ENCODE data around the gene NSL1. TPM values are rescaled to one million over a fixed set of nuclear protein-coding genes. Genes with fewer than 3 reads are reported as not detected.

Gene NSL1
- total RNA-seq, 2 experiments from 2014 or later, result 39.8 to 41.8 TPM

DNA sequence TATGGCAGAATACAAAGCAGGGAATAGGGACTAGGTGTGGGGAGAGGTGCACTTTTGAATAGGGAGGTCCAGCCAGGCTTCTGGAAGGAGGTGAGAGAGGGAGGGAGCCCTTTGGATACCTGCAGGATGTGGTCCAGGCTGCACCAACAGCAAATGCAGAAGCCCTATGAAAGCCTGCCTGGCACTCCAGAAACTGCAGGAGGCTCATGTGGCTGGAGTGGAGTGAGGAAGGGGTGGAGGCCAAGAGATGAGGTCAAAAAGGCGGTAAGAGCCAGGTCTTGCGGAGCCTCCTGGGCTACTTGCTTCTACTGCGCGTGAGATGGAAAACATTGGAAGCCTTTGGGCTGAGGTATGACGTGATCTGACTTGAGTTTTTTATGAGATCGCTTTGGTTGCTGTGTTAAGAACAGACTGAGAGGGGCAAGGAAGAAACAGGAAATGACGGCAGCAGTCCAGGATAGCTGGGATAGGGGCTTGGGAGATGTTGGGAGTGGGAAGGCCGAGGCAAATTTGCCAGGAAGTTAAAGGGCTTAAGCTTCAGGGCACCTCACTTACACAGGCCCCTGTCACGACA is 87.5 kb downstream of the NSL1 start:
- Mint-ChIP-seq H3K4me1 (ENCODE audit: low read depth) (peaks cover 47% of the 10 kb centered on the region), H3K36me3 (peaks cover 12% of the 10 kb centered on the region), H3K4me3 (peak overlapping the region; percentile 51), H3K27me3 (peaks cover 2% of the 10 kb centered on the region), H3K27ac (peak overlapping the region; percentile 71), H3K9me3 (no peaks in the 10 kb centered on the region)
- ChIA-PET CTCF (interaction anchor here (1.6 to 1.8 kb wide), 3 partner anchors 23 to 46 kb away, joined by 4 to 6 read pairs (median 5); no protein-coding TSS in a partner anchor), POLR2A (interaction anchor here (0.5 to 4.1 kb wide), 6 partner anchors 8 to 95 kb away, joined by 3 to 23 read pairs (median 4); partner anchors contain the start of gene ATF3)
- no peak for DNase-seq
- intact Hi-C loops (cut with micrococcal nuclease), result loop anchor here (1.0 to 5.0 kb wide), 3 partner anchors 8 to 153 kb away; partner anchors contain the start of gene FLVCR1

DNA sequence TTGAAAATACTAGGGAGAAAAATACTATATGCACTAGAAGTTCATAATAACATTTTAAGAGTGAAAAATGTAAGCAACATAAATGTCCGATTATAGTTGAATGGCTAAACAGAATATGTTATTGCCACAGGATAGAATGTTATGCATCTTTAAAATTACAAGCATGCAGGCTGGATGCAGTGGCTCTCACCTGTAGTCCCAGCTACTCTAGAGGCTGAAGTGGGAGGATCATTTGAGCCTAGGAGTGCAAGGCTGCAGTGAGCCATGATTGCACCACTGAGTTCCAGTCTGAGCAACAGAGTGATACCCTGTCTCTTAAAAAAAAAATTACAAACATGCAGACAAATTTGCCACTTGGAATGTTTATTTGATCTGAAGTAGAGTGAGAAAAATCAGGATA is 88.9 kb downstream of the NSL1 start:
- H3K36me3 Mint-ChIP-seq, result peaks cover 23% of the 10 kb centered on the region

DNA sequence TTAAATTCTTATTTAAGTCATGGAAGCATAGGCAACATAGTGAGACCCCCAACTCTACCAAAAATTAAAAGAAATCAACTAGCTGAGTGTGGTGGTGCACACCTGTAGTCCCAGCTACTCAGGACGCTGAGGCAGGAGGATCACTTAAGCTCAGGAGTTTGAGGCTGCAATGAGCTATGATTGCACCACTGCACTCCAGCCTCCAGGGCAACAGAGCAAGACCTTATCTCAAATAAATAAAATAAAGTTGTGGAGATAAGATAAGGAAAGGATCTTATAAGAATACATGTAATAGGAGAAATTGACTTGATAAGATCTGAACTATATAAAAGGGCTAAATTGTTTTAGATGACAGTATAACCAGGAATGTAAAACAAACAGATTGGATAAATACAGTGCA is 89.7 kb downstream of the NSL1 start:
- intact Hi-C loops (cut with micrococcal nuclease), result loop anchor here (1.0 to 5.0 kb wide), 2 partner anchors 50 to 155 kb away; partner anchors contain the start of gene FLVCR1
- Mint-ChIP-seq H3K36me3 (peaks cover 30% of the 10 kb centered on the region), H3K4me3 (peak overlapping the region; percentile 90), H3K9me3 (no peaks in the 10 kb centered on the region), H3K4me1 (ENCODE audit: low read depth) (peaks cover 65% of the 10 kb centered on the region), H3K27me3 (peaks cover 2% of the 10 kb centered on the region), H3K27ac (peak overlapping the region; percentile 95)
- DNase-seq, result no peak
- CTCF ChIA-PET, result interaction anchor here (0.7 to 2.3 kb wide), 18 partner anchors 9 to 246 kb away, joined by 3 to 22 read pairs (median 4); partner anchors contain the start of genes NSL1 and TATDN3
- POLR2A ChIA-PET, result interaction anchor here (0.8 to 2.7 kb wide), 6 partner anchors 9 to 48 kb away, joined by 3 to 31 read pairs (median 10); no protein-coding TSS in a partner anchor

More for the DNA sequence above, 88.9 kb downstream of the NSL1 start:
- peaks cover 57% of the 10 kb centered on the region for H3K4me1 Mint-ChIP-seq (ENCODE audit: low read depth)
- ChIA-PET POLR2A (interaction anchor here (2.4 to 4.1 kb wide), 3 partner anchors 9 to 25 kb away, joined by 15 to 23 read pairs (median 22); no protein-coding TSS in a partner anchor), CTCF (interaction anchor here (1.0 to 1.8 kb wide), 3 partner anchors 9 to 47 kb away, joined by 3 to 6 read pairs (median 4); no protein-coding TSS in a partner anchor)
- H3K27me3 Mint-ChIP-seq, result peaks cover 2% of the 10 kb centered on the region
- H3K4me3 Mint-ChIP-seq, result peak overlapping the region; percentile 90
- H3K9me3 Mint-ChIP-seq, result no peaks in the 10 kb centered on the region
- intact Hi-C loops (cut with micrococcal nuclease), result loop anchor here (1.0 to 5.0 kb wide), 2 partner anchors 19 to 155 kb away; partner anchors contain the start of gene FLVCR1
- H3K27ac Mint-ChIP-seq, result peak overlapping the region; percentile 95
- no peak for DNase-seq

DNA sequence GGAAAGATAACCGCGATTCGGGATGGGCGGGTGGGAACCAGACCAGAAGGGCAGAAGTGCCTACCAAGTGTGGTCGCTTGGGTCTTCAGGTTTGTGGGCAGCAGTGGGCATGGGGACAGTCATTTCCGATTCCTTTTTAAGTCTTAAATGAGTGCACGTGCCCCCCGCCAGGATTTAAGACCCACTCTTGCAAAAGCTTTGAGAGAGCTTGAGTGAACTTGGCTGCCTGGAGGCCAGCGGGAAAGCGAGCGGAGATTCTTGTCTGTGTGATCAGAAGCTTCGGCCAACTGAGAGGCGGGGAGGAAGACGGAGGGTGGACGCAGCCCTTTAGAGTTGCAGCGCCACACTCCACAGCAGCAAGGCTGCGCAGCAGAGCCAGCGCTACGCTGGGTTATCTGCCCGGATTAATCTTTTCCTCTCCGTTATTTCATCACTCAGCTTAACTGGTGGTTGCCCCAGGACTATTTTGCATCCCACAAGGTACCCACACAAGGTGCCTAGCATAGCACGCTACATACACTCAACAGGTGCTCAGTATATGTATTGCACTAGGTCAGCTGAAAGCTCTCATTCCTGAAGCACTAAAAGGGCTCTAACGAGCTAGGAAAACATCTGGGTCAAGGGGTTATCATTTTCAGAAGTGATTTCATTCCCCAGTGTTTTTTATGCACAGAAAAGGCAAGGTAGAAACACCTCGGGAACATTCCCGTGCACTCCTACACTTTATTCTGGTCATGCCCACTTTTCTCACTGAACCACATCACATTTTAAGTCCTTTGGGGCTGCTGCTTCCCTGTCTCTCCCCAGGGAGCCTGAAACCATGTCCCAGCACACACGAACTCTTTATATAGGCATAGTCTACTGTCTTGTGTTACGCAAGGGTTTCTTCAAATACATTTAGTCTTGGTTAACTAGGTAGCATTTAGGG is 90.4 kb downstream of the NSL1 start:
- H3K9me3 Mint-ChIP-seq, result no peaks in the 10 kb centered on the region
- peaks cover 72% of the 10 kb centered on the region for H3K4me1 Mint-ChIP-seq (ENCODE audit: low read depth)
- peaks cover 2% of the 10 kb centered on the region for H3K27me3 Mint-ChIP-seq
- intact Hi-C loops (cut with micrococcal nuclease), result loop anchor here (1.0 to 5.0 kb wide), 3 partner anchors 23 to 156 kb away; partner anchors contain the start of gene FLVCR1
- peak; percentile 66 for DNase-seq
- H3K36me3 Mint-ChIP-seq, result peaks cover 37% of the 10 kb centered on the region
- peak overlapping the region; percentile 95 for H3K27ac Mint-ChIP-seq
- peak overlapping the region; percentile 90 for H3K4me3 Mint-ChIP-seq
- POLR2A ChIA-PET, result interaction anchor here (0.8 to 2.7 kb wide), 10 partner anchors 8 to 93 kb away, joined by 3 to 31 read pairs (median 5); partner anchors contain the start of genes ATF3, NSL1 and TATDN3
- CTCF ChIA-PET, result interaction anchor here (0.7 to 2.3 kb wide), 20 partner anchors 8 to 245 kb away, joined by 3 to 22 read pairs (median 4); partner anchors contain the start of genes NSL1 and TATDN3

DNA sequence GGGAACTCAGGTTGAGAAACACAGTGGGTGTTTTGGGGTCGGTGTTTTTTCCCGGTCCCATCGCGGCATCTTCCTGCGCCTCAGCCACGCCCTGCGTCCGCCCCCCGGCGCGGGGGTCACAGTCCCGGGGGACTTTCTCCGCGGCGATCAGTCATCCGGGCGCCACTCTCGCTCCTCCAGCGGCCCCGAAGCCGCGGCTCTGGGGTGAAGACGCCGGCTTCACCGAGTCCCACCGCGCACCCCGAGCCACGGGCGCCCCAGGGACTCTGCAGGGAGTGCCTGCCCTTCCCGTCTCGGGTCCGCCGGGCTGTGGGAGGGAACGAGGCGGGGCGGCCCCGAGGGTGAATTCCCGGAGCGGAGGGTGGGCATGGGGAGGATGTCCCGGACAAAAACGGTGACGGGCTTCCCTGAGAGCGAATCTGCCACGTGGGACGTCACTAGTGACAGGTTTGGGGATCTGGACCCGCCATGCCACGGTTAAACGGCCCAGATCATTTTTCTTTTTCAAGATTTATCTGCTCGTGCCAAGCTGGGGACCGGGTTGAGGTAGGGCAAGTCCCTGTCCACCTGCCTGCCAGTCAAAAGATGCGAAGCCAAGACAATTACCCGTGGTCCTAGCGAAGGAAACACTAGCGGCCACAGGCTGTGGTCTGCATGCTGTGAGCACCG is 91.2 kb downstream of the NSL1 start:
- intact Hi-C loops (cut with micrococcal nuclease), result loop anchor here (1.0 to 5.0 kb wide), 2 partner anchors 22 to 157 kb away; partner anchors contain the start of gene FLVCR1
- Mint-ChIP-seq H3K27ac (peak overlapping the region; percentile 95), H3K4me1 (ENCODE audit: low read depth) (peaks cover 75% of the 10 kb centered on the region), H3K36me3 (peaks cover 45% of the 10 kb centered on the region), H3K4me3 (peak overlapping the region; percentile 90), H3K9me3 (no peaks in the 10 kb centered on the region), H3K27me3 (peaks cover 2% of the 10 kb centered on the region)
- CTCF ChIA-PET, result interaction anchor here (1.0 to 2.3 kb wide), 9 partner anchors 17 to 81 kb away, joined by 3 to 22 read pairs (median 11); no protein-coding TSS in a partner anchor
- DNase-seq, result peak; percentile 85
- POLR2A ChIA-PET, result interaction anchor here (0.9 to 2.7 kb wide), 9 partner anchors 12 to 142 kb away, joined by 5 to 31 read pairs (median 5); partner anchors contain the start of genes ATF3, NSL1 and TATDN3

DNA sequence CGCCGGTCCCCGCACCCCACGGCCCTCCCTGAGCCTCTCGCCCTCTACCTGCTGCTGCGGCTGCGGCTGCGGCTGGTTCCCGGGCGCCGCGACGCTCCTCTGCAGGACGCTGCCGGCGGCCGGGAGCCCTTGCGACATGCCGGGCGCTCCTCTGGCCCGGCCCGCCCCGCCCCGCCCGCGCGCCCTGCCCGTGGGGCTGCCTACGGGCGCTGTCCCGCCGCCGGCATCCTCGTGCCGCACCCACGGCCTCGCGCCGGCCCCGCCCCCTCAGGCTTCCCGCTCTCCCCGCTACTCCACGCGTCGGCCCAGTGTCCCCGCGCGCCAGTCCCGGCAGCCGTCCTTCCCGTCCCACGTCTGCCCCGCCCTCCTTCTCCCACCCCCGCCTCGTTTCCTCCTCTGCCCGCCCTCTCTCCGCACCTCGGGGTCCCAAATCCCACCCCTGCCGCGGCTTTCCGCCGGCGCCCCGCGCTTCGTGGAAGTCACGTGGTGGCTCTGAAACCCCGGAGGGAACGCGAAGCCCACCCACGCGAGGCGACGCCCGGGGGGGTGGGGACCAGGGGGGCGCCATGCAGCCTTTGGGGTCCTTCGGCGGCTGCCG is 91.9 kb downstream of the NSL1 start, which contains the start of gene BATF3:
Gene BATF3, minus strand, starts transcription at position 216 of the 598 bp plus-strand sequence. Its CDS starts 78 bp downstream, at position 138.
- peak; percentile 78 for DNase-seq
- Mint-ChIP-seq H3K9me3 (no peaks in the 10 kb centered on the region), H3K27me3 (peaks cover 2% of the 10 kb centered on the region), H3K36me3 (peaks cover 48% of the 10 kb centered on the region), H3K4me1 (ENCODE audit: low read depth) (peaks cover 73% of the 10 kb centered on the region), H3K4me3 (peak within 1 kb of the TSS; percentile 90), H3K27ac (peak within 1 kb of the TSS; percentile 95)
- intact Hi-C loops (cut with micrococcal nuclease), result loop anchor here (1.0 to 5.0 kb wide), 10 partner anchors 8 to 222 kb away; partner anchors contain the start of genes ATF3 and FLVCR1
- POLR2A ChIA-PET, result interaction anchor here (0.8 to 1.7 kb wide), 6 partner anchors 29 to 141 kb away, joined by 3 to 8 read pairs (median 4); partner anchors contain the start of gene ATF3
- CTCF ChIA-PET, result interaction anchor here (0.8 to 3.3 kb wide), 18 partner anchors 9 to 244 kb away, joined by 3 to 32 read pairs (median 4); partner anchors contain the start of genes NSL1 and TATDN3

DNA sequence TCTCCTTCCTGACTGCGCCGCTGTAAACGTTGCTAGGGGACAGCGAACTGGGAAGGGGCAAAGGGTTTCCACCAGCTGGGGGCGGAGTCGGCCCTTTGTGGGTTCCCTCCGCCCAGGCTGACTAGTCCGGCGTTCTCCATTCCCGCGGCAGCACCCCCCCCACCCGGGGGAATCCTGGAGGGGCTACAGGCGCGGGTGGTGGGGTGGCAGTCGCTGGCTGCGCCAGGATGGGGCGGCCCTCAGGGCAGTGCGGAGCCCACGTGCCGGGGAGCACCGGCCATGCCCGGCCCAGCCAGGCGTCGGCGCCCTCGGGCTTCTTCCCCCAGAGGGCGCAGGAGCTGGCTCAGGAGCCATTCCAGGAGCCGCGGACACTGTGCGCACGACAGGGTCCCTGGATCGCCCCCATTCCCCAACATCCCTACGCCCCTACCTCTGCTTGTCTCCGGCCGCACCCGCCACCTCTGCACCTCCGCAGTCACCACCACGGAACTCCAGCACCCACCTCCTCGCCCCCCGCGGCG is 92.4 kb downstream of the NSL1 start:
- peaks cover 54% of the 10 kb centered on the region for H3K36me3 Mint-ChIP-seq
- ChIA-PET CTCF (interaction anchor here (0.8 to 3.3 kb wide), 23 partner anchors 9 to 243 kb away, joined by 3 to 32 read pairs (median 4); partner anchors contain the start of genes NSL1 and TATDN3), POLR2A (interaction anchor here (0.8 to 2.1 kb wide), 7 partner anchors 23 to 141 kb away, joined by 3 to 16 read pairs (median 4); partner anchors contain the start of gene ATF3)
- H3K4me1 Mint-ChIP-seq (ENCODE audit: low read depth), result peaks cover 71% of the 10 kb centered on the region
- H3K4me3 Mint-ChIP-seq, result peak overlapping the region; percentile 90
- peak; percentile 79 for DNase-seq
- H3K9me3 Mint-ChIP-seq, result no peaks in the 10 kb centered on the region
- intact Hi-C loops (cut with micrococcal nuclease), result loop anchor here (1.0 to 5.0 kb wide), 8 partner anchors 8 to 222 kb away; partner anchors contain the start of gene ATF3
- peaks cover 2% of the 10 kb centered on the region for H3K27me3 Mint-ChIP-seq
- H3K27ac Mint-ChIP-seq, result peak overlapping the region; percentile 95

DNA sequence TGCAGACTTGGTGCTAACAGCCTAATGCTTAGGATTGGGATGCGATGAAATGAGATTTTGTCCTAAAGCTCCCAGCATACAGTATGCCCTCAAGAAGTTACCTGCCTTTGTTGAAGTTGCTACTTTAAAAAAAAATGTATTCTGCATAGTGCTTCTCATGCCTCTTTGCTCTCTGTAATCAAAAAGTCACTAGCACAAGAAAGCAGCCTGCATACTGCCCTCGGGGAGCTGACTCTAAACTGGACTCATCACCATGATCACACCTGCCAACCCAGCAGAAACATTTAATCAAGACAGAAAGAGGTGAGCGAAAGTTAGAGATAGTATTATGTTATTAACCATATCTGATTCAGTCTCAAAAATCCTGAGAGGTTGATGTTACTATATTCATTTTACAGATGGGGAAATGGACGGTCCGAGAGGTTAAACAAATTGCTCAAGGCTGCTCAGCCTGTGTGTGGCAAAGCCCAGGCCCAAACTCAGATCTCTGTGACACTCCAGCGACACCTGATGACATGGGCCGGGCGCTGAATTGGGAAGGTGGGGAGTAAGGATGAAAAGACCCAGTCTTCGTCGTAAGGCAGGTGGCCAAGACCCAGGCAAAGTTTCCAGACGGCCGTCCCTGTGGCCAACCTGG is 93.0 kb downstream of the NSL1 start:
- ChIA-PET POLR2A (interaction anchor here (1.0 to 2.1 kb wide), 7 partner anchors 10 to 140 kb away, joined by 3 to 16 read pairs (median 4); no protein-coding TSS in a partner anchor), CTCF (interaction anchor here (0.8 to 3.3 kb wide), 24 partner anchors 9 to 243 kb away, joined by 3 to 32 read pairs (median 4); partner anchors contain the start of genes NSL1 and TATDN3)
- peaks cover 68% of the 10 kb centered on the region for H3K4me1 Mint-ChIP-seq (ENCODE audit: low read depth)
- H3K27me3 Mint-ChIP-seq, result peaks cover 2% of the 10 kb centered on the region
- H3K4me3 Mint-ChIP-seq, result peak overlapping the region; percentile 90
- no peaks in the 10 kb centered on the region for H3K9me3 Mint-ChIP-seq
- peaks cover 59% of the 10 kb centered on the region for H3K36me3 Mint-ChIP-seq
- H3K27ac Mint-ChIP-seq, result peak overlapping the region; percentile 89
- intact Hi-C loops (cut with micrococcal nuclease), result loop anchor here (1.0 to 5.0 kb wide), 8 partner anchors 7 to 221 kb away; partner anchors contain the start of gene ATF3
- no peak for DNase-seq

DNA sequence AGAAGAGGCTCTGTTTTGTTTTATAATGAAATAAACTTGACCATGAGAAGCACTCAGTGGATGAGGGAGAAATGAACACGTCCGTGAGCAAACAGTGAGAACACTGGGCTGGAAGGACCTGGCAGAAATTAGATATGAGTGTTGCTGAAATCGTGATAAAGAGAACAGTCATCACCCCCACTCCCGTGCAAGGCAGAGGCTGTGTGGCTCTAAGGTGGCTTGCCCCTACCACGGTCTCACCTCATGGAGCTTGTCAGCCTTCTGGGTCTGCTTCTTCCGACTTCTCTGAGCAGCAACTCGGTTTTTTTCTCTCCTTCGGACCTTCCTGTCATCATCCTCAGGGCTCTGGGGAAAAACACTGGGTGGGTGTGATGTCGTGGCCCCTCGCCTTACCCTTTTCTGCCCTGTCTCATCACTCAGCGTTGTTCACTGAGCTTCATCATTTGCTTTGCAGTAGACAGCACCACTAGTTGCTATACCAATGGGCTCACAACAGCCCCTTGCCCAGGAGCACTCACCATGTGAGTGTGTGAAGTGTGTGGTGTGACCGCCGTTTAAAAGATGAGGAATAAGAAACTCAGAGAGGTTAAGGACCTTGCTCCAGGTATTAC is 94.8 kb downstream of the NSL1 start:
- peaks cover 66% of the 10 kb centered on the region for H3K4me1 Mint-ChIP-seq (ENCODE audit: low read depth)
- H3K4me3 Mint-ChIP-seq, result peak overlapping the region; percentile 90
- H3K36me3 Mint-ChIP-seq, result peaks cover 72% of the 10 kb centered on the region
- peak overlapping the region; percentile 89 for H3K27ac Mint-ChIP-seq
- intact Hi-C loops (cut with micrococcal nuclease), result loop anchor here (5.0 kb wide), 1 partner anchor 220 kb away; no protein-coding TSS in a partner anchor
- H3K9me3 Mint-ChIP-seq, result no peaks in the 10 kb centered on the region
- ChIA-PET POLR2A (interaction anchor here (1.0 to 1.5 kb wide), 4 partner anchors 18 to 63 kb away, joined by 3 read pairs; no protein-coding TSS in a partner anchor), CTCF (interaction anchor here (0.6 to 3.3 kb wide), 7 partner anchors 8 to 220 kb away, joined by 3 to 32 read pairs (median 6); no protein-coding TSS in a partner anchor)
- peaks cover 2% of the 10 kb centered on the region for H3K27me3 Mint-ChIP-seq
- DNase-seq, result peak; percentile 52

All from activated CD4-positive, alpha-beta memory T cell treated with anti-CD3 and anti-CD28 coated beads for 36 hours (primary cell).